Endodermal cell (in vitro differentiated cells): ENCODE measurements around the gene ADAM15. TPM values are rescaled to one million over a fixed set of nuclear protein-coding genes. Genes with fewer than 3 reads are reported as not detected.
A peak's percentile ranks its signal among the peaks of the same experiment; 100 is the strongest.

ENCODE experiments used
- DNase-seq: peaks from one replicate; pipeline ENCODE4 v3.0.0-alpha.2; 2017
- H3K27ac ChIP-seq: 2 replicates; pipeline ENCODE4 v1.5.1; 2013; ENCODE audit warnings: mild to moderate bottlenecking, low read depth, low read length, moderate library complexity
- H3K27me3 ChIP-seq: 2 replicates; pipeline ENCODE4 v1.6.1; 2013; ENCODE audit warnings: mild to moderate bottlenecking, low read length, moderate library complexity; ENCODE audit not compliant: insufficient read depth, control insufficient read depth, poor library complexity, severe bottlenecking
- H3K36me3 ChIP-seq: 2 replicates; pipeline ENCODE4 v1.7.0; 2013; ENCODE audit warnings: mild to moderate bottlenecking, low read length, moderate library complexity; ENCODE audit not compliant: control insufficient read depth, insufficient read depth
- H3K4me1 ChIP-seq: one replicate; pipeline ENCODE4 v1.7.0; 2013; ENCODE audit warnings: low read length; ENCODE audit not compliant: control insufficient read depth, insufficient read depth
- H3K4me3 ChIP-seq: 2 replicates; pipeline ENCODE4 v1.5.1; 2013; ENCODE audit warnings: mild to moderate bottlenecking, low read length, moderate library complexity
- H3K9ac ChIP-seq: 2 replicates; pipeline ENCODE4 v1.6.1; 2013; ENCODE audit warnings: mild to moderate bottlenecking, low read length, moderate library complexity; ENCODE audit not compliant: poor library complexity, severe bottlenecking; ENCODE audit errors: extremely low read depth
- H3K9me3 ChIP-seq: 2 replicates; pipeline ENCODE4 v1.6.1; 2013; ENCODE audit warnings: mild to moderate bottlenecking, low read length, moderate library complexity; ENCODE audit not compliant: control insufficient read depth
- H3K27ac Mint-ChIP-seq: 2 replicates; pipeline ENCODE4 v1.8.0; 2020; ENCODE audit warnings: mixed read lengths
- H3K27me3 Mint-ChIP-seq: 2 replicates; pipeline ENCODE4 v1.8.0; 2021; ENCODE audit warnings: mild to moderate bottlenecking, mixed read lengths; ENCODE audit not compliant: insufficient read depth
- H3K36me3 Mint-ChIP-seq: 2 replicates; pipeline ENCODE4 v1.8.0; 2020; ENCODE audit warnings: low read depth, mixed read lengths
- H3K4me1 Mint-ChIP-seq: 2 replicates; pipeline ENCODE4 v1.8.0; 2020; ENCODE audit warnings: mixed read lengths
- H3K4me3 Mint-ChIP-seq: 2 replicates; pipeline ENCODE4 v1.8.0; 2020; ENCODE audit warnings: mild to moderate bottlenecking, moderate library complexity, mixed read lengths
- H3K9me3 Mint-ChIP-seq: 2 replicates; pipeline ENCODE4 v1.8.0; 2020; ENCODE audit warnings: mild to moderate bottlenecking, mixed read lengths
- CTCF ChIP-seq: fragments of 200-600 bp; sonication (generic); conservative IDR thresholded peaks from 2 replicates; pipeline ENCODE4 v1.5.0; 2021; ENCODE audit warnings: antibody characterized with exemption, mild to moderate bottlenecking
- WGBS, 2 experiments: methylation state at CpG; one replicate each; pipeline versions ENCODE4 v1.1.5 to v1.1.7; 2013; ENCODE audit warnings: missing lambda C conversion rate in 2 of 2, mixed read lengths in 1 of 2; ENCODE audit not compliant: insufficient coverage in 1 of 2, insufficient read length in 1 of 2; 5-methylcytosine and 5-hydroxymethylcytosine counted together
- total RNA-seq, 2 donors: library from RNA; stranded (reverse); fragmentation: NEBNext Ultra II Directional in 1 of 2; extraction: Animal tissue kit (Norgen Biotek cat#: 25700) in 1 of 2; gene quantifications; 2 replicates in 1 of 2; 3 replicates in 1 of 2; pipeline ENCODE4 v1.2.1, GENCODE V29; 2021

The ADAM15 gene
- total RNA-seq, 2 donors from 2014 or later: 13.4 to 16.5 TPM

- Histone ChIP-seq H3K9ac (no peak overlapping the region), H3K27ac (no peak overlapping the region), H3K27me3 (peaks cover 33% of the 10 kb centered on the region), H3K9me3 (no peaks in the 10 kb centered on the region), H3K4me1 (peaks cover under 1% of the 10 kb centered on the region), H3K4me3 (no peak overlapping the region), H3K36me3 (no peaks in the 10 kb centered on the region)
- DNase-seq: peak; percentile 95
- WGBS, 2 experiments: 19 to 20% methylated on average over 15 to 23 of the region's 24 CpGs
- TF ChIP-seq CTCF: peak; percentile 99
- H3K9me3 Mint-ChIP-seq: no peaks in the 10 kb centered on the region
- H3K4me1 Mint-ChIP-seq: peaks cover 12% of the 10 kb centered on the region
- H3K27ac Mint-ChIP-seq: no peak overlapping the region
- H3K4me3 Mint-ChIP-seq: peak overlapping the region; percentile 88
- H3K36me3 Mint-ChIP-seq: no peaks in the 10 kb centered on the region
- peaks cover 47% of the 10 kb centered on the region for H3K27me3 Mint-ChIP-seq
Observed at GRCh38 chr1:155086128-155086741, 35.1 kb downstream of the ADAM15 start.

GRCh38 chr1:155086856-155087535, 35.9 kb downstream of the ADAM15 start:
- Histone ChIP-seq H3K27me3 (peaks cover 28% of the 10 kb centered on the region), H3K27ac (no peak overlapping the region), H3K9ac (no peak overlapping the region), H3K4me1 (peaks cover 2% of the 10 kb centered on the region), H3K9me3 (no peaks in the 10 kb centered on the region), H3K4me3 (no peak overlapping the region), H3K36me3 (no peaks in the 10 kb centered on the region)
- DNase-seq: no peak
- no peaks in the 10 kb centered on the region for H3K36me3 Mint-ChIP-seq
- no peak overlapping the region for H3K27ac Mint-ChIP-seq
- H3K27me3 Mint-ChIP-seq: peaks cover 47% of the 10 kb centered on the region
- TF ChIP-seq CTCF: no peak
- WGBS, 2 experiments: 65 to 83% methylated on average over 4 to 8 of the region's 8 CpGs
- H3K9me3 Mint-ChIP-seq: no peaks in the 10 kb centered on the region
- H3K4me3 Mint-ChIP-seq: no peak overlapping the region
- H3K4me1 Mint-ChIP-seq: peaks cover 9% of the 10 kb centered on the region

- Histone ChIP-seq H3K36me3 (no peaks in the 10 kb centered on the region), H3K4me1 (peaks cover 2% of the 10 kb centered on the region), H3K9ac (no peak overlapping the region), H3K4me3 (no peak overlapping the region), H3K27ac (no peak overlapping the region), H3K9me3 (no peaks in the 10 kb centered on the region), H3K27me3 (peaks cover 22% of the 10 kb centered on the region)
- H3K36me3 Mint-ChIP-seq: no peaks in the 10 kb centered on the region
- 30 to 42% methylated on average over 10 to 29 of the region's 29 CpGs for WGBS, 2 experiments
- DNase-seq: peak; percentile 98
- no peak overlapping the region for H3K4me3 Mint-ChIP-seq
- peaks cover 3% of the 10 kb centered on the region for H3K4me1 Mint-ChIP-seq
- H3K27ac Mint-ChIP-seq: no peak overlapping the region
- peaks cover 48% of the 10 kb centered on the region for H3K27me3 Mint-ChIP-seq
- TF ChIP-seq CTCF: peak; percentile 99
- H3K9me3 Mint-ChIP-seq: no peaks in the 10 kb centered on the region
Observed at GRCh38 chr1:155091071-155092051, 40.2 kb downstream of the ADAM15 start.
